Upper lobe of left lung (tissue), 6 donors: ENCODE results near the gene PRSS36. TPM values are rescaled to one million over a fixed set of nuclear protein-coding genes. Genes with fewer than 3 reads are reported as not detected.
A peak's percentile ranks its signal among the peaks of the same experiment; 100 is the strongest.
"Not testable (repeated sequence)": the region's sequence is repeated elsewhere in the genome, so short reads cannot be mapped to it uniquely, and the experiment has no call there.

Experiments used
- ATAC-seq, 2 donors: fragments of 200-7000 bp; cut with Tn5 transposase; one replicate each; pipeline ENCODE4 v1.9.1; 2022; ENCODE audit warnings: mild to moderate bottlenecking in 2 of 2, moderate library complexity in 2 of 2; ENCODE audit not compliant: low FRiP score in 2 of 2
- DNase-seq, 2 donors: peaks; one replicate each; pipeline ENCODE4 v3.0.0-alpha.2; 2019 to 2020
- H3K27ac ChIP-seq, 4 donors: fragments of 200-600 bp; sonication (generic); one replicate each; pipeline ENCODE4 v1.5.1; 2016 to 2019
- H3K27me3 ChIP-seq, 4 donors: fragments of 200-600 bp; sonication (generic); one replicate each; pipeline ENCODE4 v1.5.1; 2017 to 2019
- H3K36me3 ChIP-seq, 4 donors: fragments of 200-600 bp; sonication (generic); one replicate each; pipeline ENCODE4 v1.5.1; 2016 to 2019
- H3K4me1 ChIP-seq, 4 donors: fragments of 200-600 bp; sonication (generic); one replicate each; pipeline ENCODE4 v1.5.1; 2018 to 2019
- H3K4me3 ChIP-seq, 4 donors: fragments of 200-600 bp; sonication (generic); one replicate each; pipeline ENCODE4 v1.5.1; 2017 to 2019; ENCODE audit warnings: mild to moderate bottlenecking in 2 of 4, moderate library complexity in 1 of 4
- H3K9me3 ChIP-seq, 4 donors: fragments of 200-600 bp; sonication (generic); one replicate each; pipeline ENCODE4 v1.5.1; 2018 to 2019
- EP300 ChIP-seq, 4 donors: sonication (generic); formaldehyde crosslinking; IDR thresholded peaks; one replicate each; pipeline ENCODE4 v1.5.1; 2017; ENCODE audit warnings: antibody characterized with exemption in 4 of 4, control low read depth in 2 of 4
- POLR2A ChIP-seq, 4 donors: fragments of 450-650 bp; IDR thresholded peaks; one replicate each; pipeline ENCODE4 v1.5.1; 2016 to 2017; ENCODE audit warnings: antibody characterized with exemption in 4 of 4, mild to moderate bottlenecking in 2 of 4
- POLR2AphosphoS5 ChIP-seq, 2 donors: sonication (generic); formaldehyde crosslinking; IDR thresholded peaks; one replicate each; pipeline ENCODE4 v1.5.1; 2017; ENCODE audit warnings: antibody characterized with exemption in 2 of 2
- WGBS, 2 donors: methylation state at CpG; one replicate each; pipeline ENCODE4 v1.1.5; 2017 to 2018; 5-methylcytosine and 5-hydroxymethylcytosine counted together
- total RNA-seq, 6 donors: library from RNA; depleted of rRNA in 4 of 6; stranded (reverse); fragments of >200 nt in 4 of 6; gene quantifications; one replicate each; pipeline versions ENCODE4 v1.1.0 to v1.2.1, GENCODE V29; 2016 to 2021
- TF ChIP-seq, protein P1 (sequence below), 6 experiments: fragments of 450-650 bp in 4 of 6; fragments of 200-600 bp in 2 of 6; sonication (generic) in 2 of 6; IDR thresholded peaks; one replicate each; pipeline ENCODE4 v1.5.1; 2016 to 2019; ENCODE audit warnings: antibody characterized with exemption in 6 of 6
- donor health status: DM: no; HTN: no; CAD: no; lungs with moderate emphysema.
- donor health status: DM: no; HTN: yes; CAD: no; lungs with severe emphysema.

The PRSS36 gene
- total RNA-seq, 6 donors from 2014 or later, result 1.4 to 61.8 (median 5.6) TPM

DNA sequence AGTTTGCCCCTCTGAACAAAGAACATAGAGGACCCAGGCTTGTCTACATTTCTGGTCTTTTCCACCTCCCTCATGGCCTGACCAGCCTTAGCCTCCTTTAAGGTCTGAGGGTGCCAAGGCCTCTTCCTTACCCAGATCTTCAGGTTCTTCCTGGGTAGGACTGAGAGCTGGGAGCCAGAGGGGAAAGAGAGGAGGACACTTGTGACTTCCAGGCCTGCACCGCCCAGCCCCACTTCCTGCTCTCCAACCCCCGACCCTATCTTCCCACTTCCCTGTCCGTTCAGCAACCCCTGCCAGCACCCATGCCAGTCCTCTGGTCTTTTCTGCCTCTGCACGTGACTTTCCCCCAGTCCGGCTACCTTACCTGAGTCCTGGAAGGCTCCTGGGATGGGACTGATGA is 534 bp downstream of the PRSS36 start:
- Histone ChIP-seq H3K27me3 (no peaks in the 10 kb centered on the region), H3K9me3 (no peaks in the 10 kb centered on the region), H3K36me3 (no peaks in the 10 kb centered on the region), H3K27ac (peak overlapping the region in 1 of 4 donors; percentile 69), H3K4me3 (no peak overlapping the region), H3K4me1 (peaks cover 0 to 12% (median 2%) of the 10 kb centered on the region in 4 donors)
- peak in 1 of 2 donors; percentile 29 for DNase-seq
- TF ChIP-seq, protein P1, sequence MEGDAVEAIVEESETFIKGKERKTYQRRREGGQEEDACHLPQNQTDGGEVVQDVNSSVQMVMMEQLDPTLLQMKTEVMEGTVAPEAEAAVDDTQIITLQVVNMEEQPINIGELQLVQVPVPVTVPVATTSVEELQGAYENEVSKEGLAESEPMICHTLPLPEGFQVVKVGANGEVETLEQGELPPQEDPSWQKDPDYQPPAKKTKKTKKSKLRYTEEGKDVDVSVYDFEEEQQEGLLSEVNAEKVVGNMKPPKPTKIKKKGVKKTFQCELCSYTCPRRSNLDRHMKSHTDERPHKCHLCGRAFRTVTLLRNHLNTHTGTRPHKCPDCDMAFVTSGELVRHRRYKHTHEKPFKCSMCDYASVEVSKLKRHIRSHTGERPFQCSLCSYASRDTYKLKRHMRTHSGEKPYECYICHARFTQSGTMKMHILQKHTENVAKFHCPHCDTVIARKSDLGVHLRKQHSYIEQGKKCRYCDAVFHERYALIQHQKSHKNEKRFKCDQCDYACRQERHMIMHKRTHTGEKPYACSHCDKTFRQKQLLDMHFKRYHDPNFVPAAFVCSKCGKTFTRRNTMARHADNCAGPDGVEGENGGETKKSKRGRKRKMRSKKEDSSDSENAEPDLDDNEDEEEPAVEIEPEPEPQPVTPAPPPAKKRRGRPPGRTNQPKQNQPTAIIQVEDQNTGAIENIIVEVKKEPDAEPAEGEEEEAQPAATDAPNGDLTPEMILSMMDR (IDR thresholded peaks at IDR 0.05), result no peak
- no peak for TF ChIP-seq EP300 (IDR thresholded peaks at IDR 0.05)
- no peak for TF ChIP-seq POLR2AphosphoS5 (IDR thresholded peaks at IDR 0.05)
- ATAC-seq, result peak in 1 of 2 donors; percentile 25
- 51 to 62% methylated on average over 5 of the region's 5 CpGs for WGBS, 2 donors

DNA sequence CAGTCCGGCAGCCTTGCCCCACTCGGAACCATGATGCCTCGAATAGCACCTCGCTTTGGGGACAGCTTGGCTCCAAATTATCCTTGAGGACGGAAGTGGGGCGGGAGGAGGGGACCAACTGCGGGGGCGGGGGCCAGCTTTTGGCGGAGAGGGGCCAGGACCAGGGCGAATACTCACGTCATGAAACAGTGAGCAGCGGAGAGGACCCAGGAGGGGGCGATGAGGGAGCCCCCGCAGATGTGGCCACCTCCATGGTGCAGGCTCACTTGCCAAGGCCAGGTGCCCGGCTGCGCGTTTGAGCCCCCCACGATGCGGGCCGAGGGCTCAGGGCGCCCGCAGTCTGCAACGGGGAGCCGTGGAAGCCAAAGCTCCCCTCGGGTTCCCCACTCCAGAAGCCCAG is 970 bp downstream of the PRSS36 start:
- TF ChIP-seq EP300 (IDR thresholded peaks at IDR 0.05), result no peak
- TF ChIP-seq, protein P1 (IDR thresholded peaks at IDR 0.05), result no peak
- TF ChIP-seq POLR2AphosphoS5 (IDR thresholded peaks at IDR 0.05), result no peak
- no peak for TF ChIP-seq POLR2A (IDR thresholded peaks at IDR 0.05)
- WGBS, 2 donors, result 84 to 86% methylated on average over 18 to 24 of the region's 25 CpGs

DNA sequence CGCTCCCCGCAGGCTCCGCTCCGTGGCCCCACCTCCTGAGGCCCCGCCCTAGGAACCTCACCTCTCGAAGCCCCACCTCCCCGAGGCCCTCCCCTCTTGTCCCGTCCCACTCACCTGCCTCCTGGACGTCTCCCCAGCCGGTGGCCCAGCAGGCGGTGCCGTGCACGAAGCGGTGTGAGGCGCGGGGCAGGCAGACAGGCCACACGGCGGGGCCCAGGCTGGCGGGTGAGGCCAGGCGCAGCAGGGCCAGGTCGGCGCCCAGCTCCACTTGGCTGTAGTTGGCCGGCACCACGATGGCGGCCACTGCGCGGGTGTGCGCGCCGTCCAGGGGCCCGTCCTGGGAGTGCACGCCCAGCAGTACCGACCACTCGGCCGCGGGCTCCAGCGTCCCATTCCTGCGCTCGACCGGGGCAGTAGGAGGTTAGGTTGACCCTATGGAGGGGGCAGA is 1.6 kb downstream of the PRSS36 start:
- TF ChIP-seq POLR2AphosphoS5 (IDR thresholded peaks at IDR 0.05), result no peak
- TF ChIP-seq, protein P1 (IDR thresholded peaks at IDR 0.05), result peak in 1 of 6 experiments; percentile 18
- peak; percentile 87 to 88 for DNase-seq
- no peaks in the 10 kb centered on the region for H3K9me3 ChIP-seq
- peak overlapping the region in 3 of 4 donors; percentile 16 to 30 (median 21) for H3K4me3 ChIP-seq
- H3K27me3 ChIP-seq, result no peaks in the 10 kb centered on the region
- ATAC-seq, result peak; percentile 40 to 80
- WGBS, 2 donors, result 23 to 37% methylated on average over 10 to 39 of the region's 40 CpGs
- H3K27ac ChIP-seq, result peak overlapping the region in 1 of 4 donors; percentile 26
- no peaks in the 10 kb centered on the region for H3K36me3 ChIP-seq
- peaks cover 0 to 12% (median 2%) of the 10 kb centered on the region in 4 donors for H3K4me1 ChIP-seq

More for the DNA sequence above, 970 bp downstream of the PRSS36 start:
- H3K4me1 ChIP-seq, result peaks cover 0 to 12% (median 2%) of the 10 kb centered on the region in 4 donors
- H3K9me3 ChIP-seq, result no peaks in the 10 kb centered on the region
- no peak for ATAC-seq
- DNase-seq, result peak in 1 of 2 donors; percentile 68
- H3K4me3 ChIP-seq, result no peak overlapping the region
- no peaks in the 10 kb centered on the region for H3K27me3 ChIP-seq
- H3K27ac ChIP-seq, result peak overlapping the region in 1 of 4 donors; percentile 69
- H3K36me3 ChIP-seq, result no peaks in the 10 kb centered on the region

DNA sequence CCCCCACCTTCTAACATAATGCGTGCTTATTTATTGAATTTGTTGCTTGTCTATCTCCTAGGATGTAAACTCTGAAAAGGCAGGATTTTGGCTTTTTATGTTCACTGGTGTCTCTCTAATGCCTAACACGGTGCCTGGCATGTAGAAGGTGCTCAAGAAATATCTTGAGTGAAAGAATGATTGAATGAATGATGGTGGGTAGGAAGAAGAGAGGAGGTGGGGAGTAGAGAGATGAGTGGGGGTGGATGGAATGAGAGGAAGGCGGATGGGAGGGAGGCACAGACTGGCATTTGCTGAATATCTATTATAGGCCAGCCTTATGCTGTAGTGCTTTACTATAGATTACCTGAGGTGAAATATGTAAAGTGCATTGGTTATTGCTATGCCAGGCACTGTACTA is 2.3 kb downstream of the PRSS36 start:
- no peak overlapping the region for H3K27ac ChIP-seq
- ATAC-seq (no peak), DNase-seq (no peak)
- H3K4me1 ChIP-seq, result peaks cover 5 to 19% (median 8%) of the 10 kb centered on the region in 4 donors
- no peaks in the 10 kb centered on the region for H3K27me3 ChIP-seq
- no peaks in the 10 kb centered on the region for H3K9me3 ChIP-seq
- WGBS, 2 donors, result 92 to 93% methylated on average over 3 of the region's 3 CpGs
- no peaks in the 10 kb centered on the region for H3K36me3 ChIP-seq
- TF ChIP-seq POLR2A (IDR thresholded peaks at IDR 0.05), result no peak
- no peak for TF ChIP-seq POLR2AphosphoS5 (IDR thresholded peaks at IDR 0.05)
- no peak for TF ChIP-seq EP300 (IDR thresholded peaks at IDR 0.05)
- TF ChIP-seq, protein P1 (IDR thresholded peaks at IDR 0.05), result no peak
- H3K4me3 ChIP-seq, result no peak overlapping the region

DNA sequence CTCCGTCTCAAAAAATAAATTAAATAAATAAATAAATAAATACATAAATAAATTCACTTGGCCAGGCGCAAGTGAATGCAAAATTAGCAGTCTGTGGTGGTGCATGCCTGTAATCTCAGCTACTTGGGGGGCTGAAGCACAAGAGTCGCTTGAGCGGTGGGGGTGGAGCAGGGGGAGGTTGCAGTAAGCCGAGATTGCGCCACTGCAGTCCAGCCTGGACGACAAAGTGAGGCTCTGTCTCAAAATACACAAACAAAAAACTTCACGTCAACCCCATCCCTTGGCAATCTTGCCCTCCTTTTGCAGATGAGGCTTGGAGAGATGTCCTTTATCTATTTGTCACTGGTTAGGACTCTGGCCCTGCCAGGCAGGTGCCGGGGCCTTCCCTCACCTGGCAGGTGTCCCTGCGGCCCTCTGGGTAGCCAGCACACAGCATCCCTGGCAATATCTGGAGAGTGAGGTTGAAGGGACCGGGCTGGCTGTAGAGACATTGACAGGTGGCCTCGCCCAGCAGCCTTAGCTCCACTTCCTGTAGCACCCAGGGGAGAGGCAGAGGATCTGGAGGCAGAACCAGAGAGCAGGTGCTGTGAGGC is 4.4 kb downstream of the PRSS36 start:
- no peak overlapping the region for H3K27ac ChIP-seq
- DNase-seq (no peak), ATAC-seq (no peak)
- H3K4me3 ChIP-seq, result no peak overlapping the region
- H3K27me3 ChIP-seq, result no peaks in the 10 kb centered on the region
- 74 to 77% methylated on average over 10 to 12 of the region's 12 CpGs for WGBS, 2 donors
- H3K36me3 ChIP-seq, result no peaks in the 10 kb centered on the region
- no peaks in the 10 kb centered on the region for H3K9me3 ChIP-seq
- TF ChIP-seq, protein P1 (IDR thresholded peaks at IDR 0.05), result no peak
- peaks cover 17 to 33% (median 21%) of the 10 kb centered on the region in 4 donors for H3K4me1 ChIP-seq

DNA sequence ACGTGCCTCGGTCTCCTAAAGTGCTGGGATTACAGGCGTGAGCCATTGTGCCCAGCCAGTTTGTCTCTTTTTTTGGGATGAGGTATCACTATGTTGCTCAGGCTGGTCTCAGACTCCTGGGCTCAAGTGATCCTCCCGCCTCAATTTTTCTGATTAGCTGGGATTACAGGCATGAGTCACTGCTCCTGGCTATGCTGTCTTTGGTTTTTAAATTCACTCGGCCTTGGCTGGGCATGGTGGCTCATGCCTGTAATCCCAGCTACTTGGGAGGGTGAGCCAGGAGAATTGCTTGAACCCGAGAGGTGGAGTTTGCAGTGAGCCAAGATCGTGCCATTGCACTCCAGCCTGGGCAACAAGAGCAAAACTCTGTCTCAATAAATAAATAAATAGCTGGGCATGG is 5.4 kb downstream of the PRSS36 start:
- not testable (repeated sequence) for H3K4me3 ChIP-seq, H3K27me3 ChIP-seq, DNase-seq, H3K36me3 ChIP-seq, H3K27ac ChIP-seq, ATAC-seq, H3K9me3 ChIP-seq
- 88 to 92% methylated on average over 7 of the region's 7 CpGs for WGBS, 2 donors
- peaks cover 17 to 36% (median 22%) of the 10 kb centered on the region in 4 donors for H3K4me1 ChIP-seq
